Amniotic stem cell (primary cell): ENCODE results near the gene BTBD16.

Source experiments
- DNase-seq: peaks from one replicate; lab custom pipeline; 2025; lab: John Stamatoyannopoulos, UW

BTBD16 gene

DNA sequence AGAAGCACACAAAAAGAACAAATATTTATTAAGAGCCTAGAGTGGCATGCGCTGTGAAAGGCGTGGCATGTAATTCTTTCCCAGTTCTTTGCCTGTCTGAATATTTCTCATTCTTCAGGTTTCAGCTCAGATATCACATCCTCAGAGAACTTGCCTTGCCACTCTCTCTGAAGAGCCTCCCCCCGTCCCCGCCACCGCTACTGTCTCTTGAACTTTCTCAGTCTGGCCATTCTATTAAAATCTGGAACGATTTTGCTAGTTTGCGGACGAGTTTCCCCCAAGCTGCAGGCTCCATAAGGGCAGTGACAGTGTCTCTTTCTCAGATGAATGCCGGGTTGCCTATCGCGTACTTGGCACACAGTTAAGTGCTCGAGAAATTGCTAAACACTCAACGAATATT, 102.6 kb downstream of the BTBD16 start:
- peak; percentile 1 for DNase-seq

DNA sequence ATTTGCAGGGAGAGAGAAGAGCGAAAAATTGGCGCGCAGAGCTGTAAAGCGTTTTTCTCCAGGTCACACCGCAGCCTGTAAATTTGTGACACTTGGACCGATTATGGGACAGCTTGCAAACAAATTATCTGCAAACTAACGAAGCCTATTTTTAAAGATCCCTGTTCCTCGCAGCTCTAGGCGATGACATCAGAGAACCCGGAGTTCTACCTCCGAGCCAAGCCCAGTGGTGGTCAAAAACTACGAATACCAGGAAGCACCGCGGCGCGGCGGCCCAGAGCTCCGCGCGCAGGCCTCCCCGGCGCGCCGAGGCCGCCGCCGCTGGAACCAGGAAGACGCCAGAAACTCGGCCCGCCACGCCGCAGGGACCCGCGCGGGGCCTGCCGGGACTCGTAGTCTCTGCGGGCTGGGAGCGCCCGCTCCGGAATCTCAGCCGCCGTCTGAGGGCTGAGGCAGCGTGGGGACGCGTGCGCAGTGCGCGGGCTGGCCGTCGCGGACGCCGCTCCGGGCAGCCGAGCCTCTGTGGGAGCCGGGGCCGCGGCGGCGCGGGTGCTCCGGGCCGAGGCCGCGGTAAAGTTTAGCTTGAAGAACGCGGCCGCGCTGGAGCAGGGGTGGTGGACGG, 103.3 kb downstream of the BTBD16 start, which contains the start of gene PLEKHA1:
Gene PLEKHA1, plus strand, starts transcription at position 472 of the 622 bp plus-strand sequence. CDS start 18,493 bp downstream, outside the sequence.
- peak; percentile 92 for DNase-seq

DNA sequence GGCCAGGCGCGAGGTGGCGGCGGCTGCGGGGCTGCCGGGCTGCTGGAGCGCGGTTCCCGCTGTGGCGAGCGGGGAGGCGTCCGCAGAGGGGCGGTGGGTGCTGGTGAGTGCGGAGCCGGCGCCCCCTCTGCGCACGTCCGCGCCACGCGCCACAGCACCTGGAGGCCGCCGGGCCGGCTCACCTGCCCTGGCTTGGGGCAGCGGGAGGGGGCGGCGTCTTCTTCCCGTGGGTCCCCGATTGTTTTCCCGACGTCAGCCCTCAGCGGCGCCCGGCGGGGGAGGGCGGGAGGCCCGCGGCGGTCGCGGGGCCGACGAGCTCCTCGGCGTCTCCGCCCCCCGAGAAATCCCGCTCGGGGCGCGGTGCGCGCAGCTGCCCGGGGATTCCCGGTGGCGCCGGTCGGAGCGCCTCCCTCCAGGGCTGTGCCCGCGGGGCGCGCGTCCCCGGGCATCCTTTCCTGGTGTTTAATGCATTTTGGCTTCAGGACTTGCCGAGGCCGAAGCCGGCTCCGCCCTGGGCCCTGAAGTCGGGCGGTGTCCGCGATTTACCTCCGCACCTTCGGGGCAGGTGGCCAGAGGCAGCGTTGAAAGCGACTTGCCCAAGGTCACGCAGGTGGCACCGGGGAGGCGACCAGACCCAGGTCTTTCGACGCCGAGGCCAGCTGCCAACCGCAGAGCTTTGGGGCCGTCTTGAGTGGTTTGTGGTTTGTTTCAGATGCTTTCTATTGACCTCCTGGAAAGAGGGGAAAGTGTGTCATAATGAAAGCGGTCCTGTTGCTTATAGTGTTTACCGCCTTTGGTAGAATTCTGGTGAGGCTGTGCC, 104.0 kb downstream of the BTBD16 start:
- peak; percentile 7 for DNase-seq

DNA sequence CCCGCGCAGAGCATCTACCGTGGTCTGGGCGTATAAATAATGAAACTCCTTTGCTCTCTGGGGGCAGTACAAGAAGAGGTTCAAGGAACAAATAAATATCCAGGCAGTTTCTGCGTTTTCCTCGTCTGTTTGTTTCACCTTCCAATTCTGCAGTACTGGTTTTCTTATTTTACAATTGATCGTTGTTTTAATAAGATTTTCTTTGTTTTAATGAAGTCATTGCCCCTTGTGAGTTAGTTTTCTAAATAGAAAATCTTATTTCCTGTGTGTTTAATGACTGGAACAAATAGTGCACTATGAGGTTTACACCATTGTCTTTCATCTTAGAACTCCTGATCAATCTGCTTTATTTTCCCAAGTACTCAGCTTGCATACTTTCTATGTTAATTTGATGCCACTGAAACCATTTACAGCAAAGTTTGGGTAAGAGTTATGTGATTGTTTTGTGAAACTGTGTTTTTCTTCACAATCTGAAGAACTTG, 104.6 kb downstream of the BTBD16 start:
- no peak for DNase-seq

DNA sequence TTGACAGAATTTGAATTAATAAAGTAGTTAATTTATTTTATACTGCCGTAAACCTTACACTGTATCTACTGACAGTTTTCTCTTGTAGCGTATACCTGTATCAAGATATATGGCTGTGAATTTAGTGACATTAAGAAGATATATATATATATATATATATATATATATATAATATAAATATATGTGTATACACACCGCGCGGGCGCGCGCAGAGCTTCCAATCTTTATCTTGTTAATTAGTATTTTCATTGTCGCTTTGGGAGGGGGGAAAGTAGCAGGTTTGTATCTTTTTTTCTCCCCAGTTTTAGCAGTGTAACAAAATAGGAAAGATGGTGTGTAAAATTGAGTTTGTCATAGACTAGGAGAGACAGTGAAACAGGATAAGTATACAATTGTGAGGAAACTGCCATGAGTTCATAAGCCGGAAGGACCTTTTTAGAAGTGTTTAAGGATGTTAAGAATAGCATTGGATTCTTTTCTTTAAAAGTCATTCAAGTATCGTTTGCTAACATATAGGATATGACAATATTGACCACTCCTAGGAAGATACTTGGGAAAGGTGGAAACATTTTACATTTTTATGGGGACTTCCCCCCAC, 105.4 kb downstream of the BTBD16 start:
- DNase-seq, result no peak

DNA sequence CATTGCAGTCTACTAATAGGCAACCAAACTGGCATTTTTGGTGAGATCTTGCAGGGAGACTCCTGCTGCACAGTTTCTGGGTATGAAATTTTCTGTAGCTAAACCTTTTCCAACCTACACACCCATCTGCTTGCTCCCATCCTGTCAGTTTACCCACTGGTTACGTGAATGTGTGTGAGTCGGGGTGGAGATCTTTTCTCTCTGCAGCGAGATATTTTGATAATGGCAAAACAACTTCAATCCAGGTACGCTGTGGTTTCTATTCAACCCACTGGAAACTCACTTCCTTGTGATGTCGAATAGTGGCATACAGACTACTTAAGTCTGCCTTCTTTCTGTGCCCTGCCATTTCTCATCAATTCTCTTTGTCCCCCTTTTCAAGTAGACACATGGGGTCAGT, 107.9 kb downstream of the BTBD16 start:
- no peak for DNase-seq

DNA sequence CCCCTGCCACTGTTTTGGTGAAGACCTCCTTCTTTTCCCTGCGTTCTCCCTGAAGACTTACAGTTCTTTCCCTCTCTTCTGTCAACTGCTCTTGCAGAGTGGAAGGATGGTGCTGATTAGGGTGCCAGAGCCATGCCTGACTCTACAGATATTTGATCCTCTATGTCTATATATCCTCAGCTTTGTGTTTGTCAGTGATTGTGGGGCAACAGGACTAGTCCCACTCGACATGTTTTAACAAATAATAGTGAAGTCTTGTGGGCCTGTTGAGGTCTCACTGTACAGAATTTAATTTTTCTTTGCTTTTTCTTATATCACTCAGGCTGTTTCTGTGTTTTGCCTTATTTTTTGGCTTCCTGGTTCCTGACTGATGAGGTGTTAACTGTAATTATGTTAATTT, 108.4 kb downstream of the BTBD16 start:
- DNase-seq, result no peak

DNA sequence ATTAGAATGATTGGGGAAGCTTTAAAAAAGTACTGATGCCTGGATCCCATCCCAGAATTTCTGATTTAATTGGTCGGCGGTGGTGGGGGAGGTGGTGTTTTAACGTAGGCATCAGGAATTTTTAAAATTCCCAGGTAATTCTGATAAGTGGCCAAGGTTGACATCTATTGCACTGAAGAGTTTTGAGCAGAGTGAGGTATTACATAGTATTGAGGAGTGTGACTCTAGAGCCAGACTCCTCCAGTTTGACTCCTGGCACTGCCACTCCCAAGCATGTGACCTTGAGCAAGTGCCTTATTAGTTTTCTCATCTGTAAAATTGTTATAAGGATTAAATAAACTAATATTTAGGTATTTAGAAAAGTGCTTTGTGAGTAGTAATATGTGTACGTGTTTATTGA, 109.6 kb downstream of the BTBD16 start:
- no peak for DNase-seq

DNA sequence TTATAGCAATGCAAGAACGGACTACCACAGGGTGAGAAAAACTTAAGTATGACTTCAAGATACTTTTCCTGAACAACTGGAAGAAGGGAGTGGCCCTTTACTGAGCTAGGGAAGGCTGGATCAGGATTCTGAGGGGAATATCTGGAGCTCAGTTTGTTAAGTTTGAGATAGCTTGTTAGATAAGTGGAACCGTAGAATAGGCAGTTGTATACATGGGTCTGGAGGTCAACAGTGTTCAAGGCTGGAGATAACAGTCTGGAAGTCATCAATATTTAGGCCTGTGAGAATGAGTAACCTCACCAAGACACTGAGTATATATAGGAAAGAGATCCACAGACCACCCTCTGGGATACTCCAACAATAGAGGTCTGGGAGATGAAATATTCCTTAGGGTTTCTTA, 110.6 kb downstream of the BTBD16 start:
- no peak for DNase-seq

DNA sequence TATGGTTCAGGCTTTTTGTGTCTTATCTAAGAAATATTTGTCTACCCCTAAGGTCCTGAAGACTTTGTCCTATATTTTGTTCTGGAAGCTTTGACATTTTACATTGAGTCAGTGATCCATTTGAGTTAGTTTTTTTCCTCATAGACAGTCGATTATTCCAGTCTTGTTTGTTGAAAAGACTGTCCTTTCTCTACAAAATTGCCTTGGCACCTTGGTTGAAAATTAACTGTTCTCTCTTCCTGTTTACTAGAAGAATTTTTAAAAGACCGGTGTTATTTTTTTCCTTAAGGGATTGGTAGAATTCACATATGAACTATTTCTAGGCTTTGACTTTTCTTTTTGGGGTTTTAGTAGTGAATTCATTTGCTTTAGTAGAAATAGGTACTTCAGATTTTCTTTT, 115.4 kb downstream of the BTBD16 start:
- DNase-seq, result no peak

DNA sequence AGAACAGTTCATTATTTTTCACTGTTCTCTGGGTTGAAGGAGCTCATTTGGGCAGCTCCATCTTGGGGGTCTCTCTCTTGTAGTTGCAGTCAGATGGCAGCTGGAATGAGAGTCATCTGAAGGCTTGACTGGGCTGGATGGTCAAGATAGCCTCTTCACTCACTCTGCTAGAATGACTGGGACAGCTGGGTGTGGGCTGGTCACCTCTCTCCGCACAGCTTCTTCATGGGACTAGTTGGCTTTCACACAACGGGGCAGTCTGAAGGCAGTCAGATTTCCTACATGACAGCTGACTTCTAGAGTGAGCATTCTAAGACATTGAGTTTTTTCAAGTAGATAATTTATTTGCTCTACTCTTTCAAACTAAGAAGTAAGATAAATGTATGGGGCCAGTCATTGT, 116.5 kb downstream of the BTBD16 start:
- no peak for DNase-seq
